NCI-H510A treated with DMSO at 0.1 percent for 48 hours (cell line): ENCODE measurements around the gene RHBG.
"Not testable (repeated sequence)": the region's sequence is repeated elsewhere in the genome, so short reads cannot be mapped to it uniquely, and the experiment has no call there.

ENCODE experiments used
- DNase-seq: peaks from one replicate; lab custom pipeline; 2025; lab: John Stamatoyannopoulos, UW

RHBG gene

GRCh38 chr1:156360534-156360933 is 8.5 kb upstream of the RHBG start:
- no peak for DNase-seq

GRCh38 chr1:156365754-156366153 is 3.3 kb upstream of the RHBG start:
- DNase-seq, result no peak

GRCh38 chr1:156366378-156367166 is 2.4 kb upstream of the RHBG start:
- no peak for DNase-seq

GRCh38 chr1:156367383-156368156 is 1.4 kb upstream of the RHBG start:
- DNase-seq, result no peak

GRCh38 chr1:156368157-156368658 is 803 bp upstream of the RHBG start:
- no peak for DNase-seq

GRCh38 chr1:156369685-156370286 is 775 bp downstream of the RHBG start:
- not testable (repeated sequence) for DNase-seq

GRCh38 chr1:156371553-156372264 is 2.7 kb downstream of the RHBG start:
- DNase-seq, result no peak

- DNase-seq, result no peak
Measured at GRCh38 chr1:156372265-156372586, 3.2 kb downstream of the RHBG start.

- DNase-seq, result no peak
Measured at GRCh38 chr1:156372876-156373275, 3.9 kb downstream of the RHBG start.

GRCh38 chr1:156373546-156373945 is 4.5 kb downstream of the RHBG start:
- no peak for DNase-seq

- no peak for DNase-seq
Measured at GRCh38 chr1:156376146-156376545, 7.1 kb downstream of the RHBG start.

- DNase-seq, result no peak
Measured at GRCh38 chr1:156376958-156377919, 8.2 kb downstream of the RHBG start.

GRCh38 chr1:156378557-156378956 is 9.5 kb downstream of the RHBG start:
- no peak for DNase-seq

GRCh38 chr1:156379420-156380165 is 10.6 kb downstream of the RHBG start:
- no peak for DNase-seq

- no peak for DNase-seq
Measured at GRCh38 chr1:156382561-156382960, 13.6 kb downstream of the RHBG start.

- DNase-seq, result peak; percentile 85
Measured at GRCh38 chr1:156383023-156383422, 14.0 kb downstream of the RHBG start.

- no peak for DNase-seq
Measured at GRCh38 chr1:156384007-156384406, 15.0 kb downstream of the RHBG start.

GRCh38 chr1:156384658-156385057 is 15.6 kb downstream of the RHBG start:
- DNase-seq, result no peak

- peak; percentile 77 for DNase-seq
Measured at GRCh38 chr1:156385534-156386031, 16.6 kb downstream of the RHBG start.
